GM12873 (cell line): ENCODE data around the gene IMMP2L.

Experiments used
- TF ChIP-seq, protein P1 (sequence below): IDR thresholded peaks from 2 replicates; pipeline ENCODE4 v1.5.1; 2012; ENCODE audit warnings: low read depth, mild to moderate bottlenecking, moderate library complexity, low read length, control low read depth; ENCODE audit not compliant: insufficient read depth; ENCODE audit errors: missing control alignments

IMMP2L gene

DNA sequence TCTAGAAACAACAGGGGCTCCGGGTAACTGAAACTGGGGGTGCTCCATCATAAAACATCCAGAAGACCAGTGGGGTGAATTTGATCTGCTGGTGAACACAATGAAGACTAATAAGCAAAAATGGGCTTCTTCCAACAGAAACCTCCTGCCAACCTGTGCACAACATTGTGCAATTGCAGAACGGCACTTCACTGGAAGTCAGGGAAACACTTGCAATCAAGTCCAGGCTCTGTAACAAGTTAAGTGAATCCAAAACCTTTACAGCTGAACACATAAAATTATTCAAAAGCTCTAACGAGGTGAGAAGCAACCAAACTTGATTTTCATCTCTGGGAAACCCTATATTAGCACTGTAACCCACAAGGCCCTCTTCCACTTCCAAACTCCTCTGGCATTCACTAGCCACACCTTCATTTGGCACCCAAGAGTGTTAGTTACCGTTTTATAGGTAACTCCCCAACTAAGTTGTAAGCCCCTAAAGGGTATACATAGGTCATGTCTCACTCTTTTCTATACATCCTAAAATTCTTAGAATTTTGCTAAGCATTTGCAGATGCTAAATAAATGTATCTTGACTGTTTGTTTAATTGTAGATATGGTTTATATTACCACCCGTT is 22.0 kb downstream of the IMMP2L start:
- TF ChIP-seq, protein P1, sequence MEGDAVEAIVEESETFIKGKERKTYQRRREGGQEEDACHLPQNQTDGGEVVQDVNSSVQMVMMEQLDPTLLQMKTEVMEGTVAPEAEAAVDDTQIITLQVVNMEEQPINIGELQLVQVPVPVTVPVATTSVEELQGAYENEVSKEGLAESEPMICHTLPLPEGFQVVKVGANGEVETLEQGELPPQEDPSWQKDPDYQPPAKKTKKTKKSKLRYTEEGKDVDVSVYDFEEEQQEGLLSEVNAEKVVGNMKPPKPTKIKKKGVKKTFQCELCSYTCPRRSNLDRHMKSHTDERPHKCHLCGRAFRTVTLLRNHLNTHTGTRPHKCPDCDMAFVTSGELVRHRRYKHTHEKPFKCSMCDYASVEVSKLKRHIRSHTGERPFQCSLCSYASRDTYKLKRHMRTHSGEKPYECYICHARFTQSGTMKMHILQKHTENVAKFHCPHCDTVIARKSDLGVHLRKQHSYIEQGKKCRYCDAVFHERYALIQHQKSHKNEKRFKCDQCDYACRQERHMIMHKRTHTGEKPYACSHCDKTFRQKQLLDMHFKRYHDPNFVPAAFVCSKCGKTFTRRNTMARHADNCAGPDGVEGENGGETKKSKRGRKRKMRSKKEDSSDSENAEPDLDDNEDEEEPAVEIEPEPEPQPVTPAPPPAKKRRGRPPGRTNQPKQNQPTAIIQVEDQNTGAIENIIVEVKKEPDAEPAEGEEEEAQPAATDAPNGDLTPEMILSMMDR, result no peak

DNA sequence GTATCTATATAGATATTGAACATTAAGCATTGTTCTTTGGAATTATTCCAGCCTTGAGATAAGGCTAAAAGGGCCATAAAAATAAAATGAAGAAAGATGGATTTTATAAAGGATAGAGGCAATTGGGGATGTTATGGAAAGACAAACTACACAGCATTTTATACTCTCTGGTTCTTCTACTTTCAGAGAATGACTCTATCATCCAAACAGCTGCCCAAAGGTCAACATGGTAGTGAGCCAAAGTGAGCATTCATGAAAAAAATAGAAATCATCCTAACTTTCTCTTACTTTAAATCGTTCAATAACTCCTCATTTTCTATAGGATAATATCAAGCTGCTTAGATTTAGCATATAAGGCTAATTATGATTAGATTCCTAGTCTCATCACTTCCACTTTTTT is 25.2 kb downstream of the IMMP2L start:
- TF ChIP-seq, protein P1, result no peak

DNA sequence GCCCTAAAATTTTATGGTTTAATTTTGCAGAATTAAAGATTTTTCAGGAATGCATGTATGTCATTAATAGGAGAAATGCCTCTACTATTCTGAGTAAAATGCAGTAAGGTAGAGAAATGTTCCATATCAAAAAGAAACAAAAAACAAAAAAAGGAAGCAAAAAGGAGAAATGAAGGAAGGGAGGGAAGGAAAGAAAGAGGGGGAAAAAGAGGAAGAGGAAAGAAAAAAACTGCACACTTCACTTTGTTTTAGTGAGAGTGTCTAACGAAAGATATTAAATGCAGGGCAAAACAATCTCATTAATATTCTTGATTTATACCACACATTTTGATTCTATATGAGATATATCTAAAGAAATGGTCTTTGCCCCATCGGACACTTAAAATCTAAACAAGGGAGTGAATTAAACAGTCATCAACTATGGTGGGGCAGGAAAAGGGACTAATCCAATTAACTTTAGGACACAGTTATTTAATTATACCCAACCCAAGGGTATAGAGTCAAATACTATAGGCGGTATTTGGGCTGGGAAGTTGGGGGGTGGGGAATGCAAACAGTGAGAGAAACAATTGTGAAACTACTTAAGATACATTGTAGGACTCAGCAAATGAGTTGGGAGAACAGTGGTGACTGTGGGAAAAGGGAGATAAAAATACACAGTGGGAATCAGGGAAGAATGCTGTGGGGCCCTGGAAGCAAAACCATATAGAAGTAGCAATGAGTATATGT is 27.0 kb downstream of the IMMP2L start:
- TF ChIP-seq, protein P1, result no peak

DNA sequence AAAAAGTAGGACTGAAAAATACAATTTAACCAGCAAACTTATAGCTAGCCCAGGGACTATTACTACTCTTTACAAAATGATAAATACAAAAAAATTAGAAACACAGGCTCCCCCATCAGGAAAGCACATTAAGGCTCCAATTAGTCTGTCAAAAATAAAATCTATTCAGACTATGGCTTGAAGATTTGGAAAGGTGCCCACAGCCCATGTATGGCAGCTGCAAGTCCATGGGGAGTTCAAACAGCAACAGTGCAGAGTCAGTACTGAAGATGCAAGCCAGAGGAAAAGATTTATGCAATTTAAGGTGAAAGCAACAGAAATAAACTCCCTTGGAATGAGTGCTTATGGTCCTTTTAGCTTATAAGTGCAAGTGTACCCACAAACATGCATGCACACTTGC is 29.7 kb downstream of the IMMP2L start:
- TF ChIP-seq, protein P1, result no peak

DNA sequence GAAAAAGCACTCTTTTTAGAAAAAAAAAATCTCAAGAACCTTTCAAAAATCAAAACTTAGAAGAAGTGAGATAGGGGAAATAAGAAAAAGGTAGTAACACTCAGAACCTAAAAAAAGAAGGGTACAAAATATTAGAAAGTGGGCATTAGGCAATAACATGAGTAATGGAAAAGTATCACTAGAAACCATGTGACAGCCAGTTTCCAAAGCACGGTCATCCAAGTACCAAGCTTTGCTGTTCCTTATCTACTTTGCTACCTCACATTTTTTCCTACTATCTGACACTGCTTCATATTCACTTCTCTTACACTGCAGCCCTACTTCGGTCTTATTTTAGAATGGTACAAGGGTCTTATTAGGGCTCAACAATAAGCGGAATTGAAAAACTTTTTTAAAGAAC is 30.3 kb downstream of the IMMP2L start:
- TF ChIP-seq, protein P1, result no peak

DNA sequence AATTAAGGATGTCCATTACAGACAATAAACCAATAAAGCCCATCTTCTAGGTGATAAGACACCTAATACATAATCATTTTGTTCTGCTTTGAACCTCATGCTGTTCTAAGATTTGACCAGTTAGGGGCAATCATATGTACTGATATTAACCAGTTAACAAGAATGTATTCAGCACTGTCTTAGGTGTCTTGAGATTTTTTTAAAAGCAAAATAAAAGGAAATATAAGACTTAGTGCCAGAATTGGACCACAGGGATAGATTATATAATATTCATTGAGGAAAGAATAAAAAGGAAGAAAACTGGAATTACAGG is 32.0 kb downstream of the IMMP2L start:
- TF ChIP-seq, protein P1, result no peak

DNA sequence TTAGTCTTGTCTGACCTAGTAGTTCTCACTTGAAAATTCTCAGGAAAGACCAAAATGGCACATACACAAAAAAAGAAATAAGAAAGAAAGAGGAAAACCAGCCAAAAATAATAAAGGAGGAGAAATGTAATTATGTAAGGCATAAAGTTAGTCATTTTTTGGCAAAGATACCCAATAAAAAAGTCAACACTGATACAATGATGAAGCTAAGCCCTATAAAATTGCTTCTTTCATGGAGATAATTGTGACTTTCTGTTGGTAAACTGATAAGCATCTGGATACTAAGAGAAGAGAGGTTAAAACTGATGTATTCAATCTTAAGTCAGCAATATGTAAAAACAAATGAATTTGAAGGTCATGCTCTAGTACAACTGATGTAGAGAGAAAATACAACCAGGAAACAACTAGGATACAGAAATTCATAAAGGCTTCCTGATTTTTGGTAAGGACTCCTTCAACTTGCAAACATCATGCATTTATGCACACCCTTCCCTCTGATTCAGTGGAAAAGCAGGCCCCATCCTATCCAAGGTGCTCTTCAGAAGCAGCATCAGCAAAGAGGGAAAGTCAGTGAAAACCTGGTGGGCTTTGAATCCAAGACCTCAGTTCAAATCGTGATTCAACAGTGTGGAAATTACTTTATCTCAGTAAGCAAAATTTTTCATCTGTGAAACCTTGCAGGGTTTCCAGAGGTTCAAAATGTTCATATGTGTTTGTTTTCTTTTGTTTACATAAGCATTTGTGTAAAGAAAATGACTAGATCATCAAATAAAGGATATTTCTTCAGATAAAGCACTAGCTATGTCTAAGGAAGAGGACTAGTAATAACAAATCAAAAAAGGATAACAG is 32.6 kb downstream of the IMMP2L start:
- TF ChIP-seq, protein P1, result no peak
